ENCODE results near the gene ETF1.
"Not testable (repeated sequence)": the region's sequence is repeated elsewhere in the genome, so short reads cannot be mapped to it uniquely, and the experiment has no call there.

ETF1 gene

DNA sequence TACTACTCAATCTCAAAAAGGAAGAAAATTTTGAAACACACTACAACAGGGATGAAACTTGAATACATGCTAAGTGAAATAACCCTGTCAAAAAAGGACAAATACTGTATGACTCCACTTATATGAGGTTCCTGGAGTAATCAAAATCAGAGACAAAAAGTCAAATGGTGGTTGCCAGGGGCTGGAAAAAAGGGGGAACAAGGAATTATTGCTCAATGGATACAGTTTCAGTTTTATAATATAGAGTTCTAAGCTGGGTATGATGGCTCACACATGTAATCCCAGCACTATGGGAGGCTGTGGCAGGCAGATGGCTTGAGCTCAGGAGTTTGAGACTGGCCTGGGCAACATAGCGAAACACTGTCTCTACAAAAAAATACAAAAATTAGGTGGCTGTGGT is 29.0 kb downstream of the ETF1 start:
- Histone ChIP-seq H3K9ac (ENCODE audit: low read depth, low read length, poor library complexity, severe bottlenecking) (no peak overlapping the region), H2AFZ (ENCODE audit: low read length) (no peak overlapping the region), H3K4me2 (ENCODE audit: low read depth, low read length, poor library complexity, severe bottlenecking) (no peak overlapping the region), H4K20me1 (ENCODE audit: insufficient read depth, low read length, poor library complexity, severe bottlenecking) (peaks cover 4% of the 10 kb centered on the region), H3K9me3 (ENCODE audit: insufficient read depth, low read depth, low read length) (no peaks in the 10 kb centered on the region), H3K79me2 (ENCODE audit: insufficient read depth, low read length) (peaks cover 7% of the 10 kb centered on the region; the same call in 1 of the 2 replicates), H3F3A (ENCODE audit: low read depth) (no peaks in the 10 kb centered on the region), H3K4me1 (ENCODE audit: insufficient read depth, low read length, poor library complexity, severe bottlenecking) (no peaks in the 10 kb centered on the region), H3K27me3 (ENCODE audit: insufficient read depth, low read length, poor library complexity, severe bottlenecking) (no peaks in the 10 kb centered on the region), H3K36me3 (ENCODE audit: insufficient read depth, low read length) (peaks cover 97% of the 10 kb centered on the region), H3K4me3 (ENCODE audit: low read length, poor library complexity, severe bottlenecking) (no peak overlapping the region), H3K9me2 (replicated peaks; ENCODE audit: low read depth, low read length) (no peaks in the 10 kb centered on the region)
- TF ChIP-seq, protein P1, sequence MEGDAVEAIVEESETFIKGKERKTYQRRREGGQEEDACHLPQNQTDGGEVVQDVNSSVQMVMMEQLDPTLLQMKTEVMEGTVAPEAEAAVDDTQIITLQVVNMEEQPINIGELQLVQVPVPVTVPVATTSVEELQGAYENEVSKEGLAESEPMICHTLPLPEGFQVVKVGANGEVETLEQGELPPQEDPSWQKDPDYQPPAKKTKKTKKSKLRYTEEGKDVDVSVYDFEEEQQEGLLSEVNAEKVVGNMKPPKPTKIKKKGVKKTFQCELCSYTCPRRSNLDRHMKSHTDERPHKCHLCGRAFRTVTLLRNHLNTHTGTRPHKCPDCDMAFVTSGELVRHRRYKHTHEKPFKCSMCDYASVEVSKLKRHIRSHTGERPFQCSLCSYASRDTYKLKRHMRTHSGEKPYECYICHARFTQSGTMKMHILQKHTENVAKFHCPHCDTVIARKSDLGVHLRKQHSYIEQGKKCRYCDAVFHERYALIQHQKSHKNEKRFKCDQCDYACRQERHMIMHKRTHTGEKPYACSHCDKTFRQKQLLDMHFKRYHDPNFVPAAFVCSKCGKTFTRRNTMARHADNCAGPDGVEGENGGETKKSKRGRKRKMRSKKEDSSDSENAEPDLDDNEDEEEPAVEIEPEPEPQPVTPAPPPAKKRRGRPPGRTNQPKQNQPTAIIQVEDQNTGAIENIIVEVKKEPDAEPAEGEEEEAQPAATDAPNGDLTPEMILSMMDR (conservative IDR thresholded peaks at IDR 0.05; ENCODE audit: low read length) = no peak
- TF ChIP-seq EZH2phosphoT487 (IDR thresholded peaks at IDR 0.05; ENCODE audit: borderline replicate concordance) = no peak

DNA sequence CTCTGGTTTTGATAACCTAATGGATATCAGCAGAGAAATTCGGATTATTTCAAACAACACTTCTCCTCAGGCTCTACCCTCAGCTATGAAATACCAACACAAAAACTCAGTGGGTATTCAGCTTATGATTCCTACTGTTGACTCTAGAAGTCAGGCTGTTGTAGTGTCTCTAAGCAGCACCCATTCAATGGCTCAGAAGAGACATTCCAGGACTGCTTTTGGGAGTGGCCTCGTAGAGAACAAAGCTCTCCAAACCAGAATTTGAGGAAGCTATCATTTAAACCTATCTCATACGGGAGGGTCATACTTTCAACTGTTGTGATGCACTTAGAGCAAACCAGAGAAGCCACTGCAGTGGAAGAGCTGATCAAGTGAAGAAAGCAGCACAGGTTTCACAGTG is 34.1 kb downstream of the ETF1 start:
- H4K20me1 ChIP-seq (ENCODE audit: insufficient read depth, low read length, poor library complexity, severe bottlenecking) = no peaks in the 10 kb centered on the region
- no peaks in the 10 kb centered on the region for H3K27me3 ChIP-seq (ENCODE audit: insufficient read depth, low read length, poor library complexity, severe bottlenecking)
- peaks cover 74% of the 10 kb centered on the region; the same call in 1 of the 2 replicates for H3K36me3 ChIP-seq (ENCODE audit: insufficient read depth, low read length)
- no peak overlapping the region for H3K4me2 ChIP-seq (ENCODE audit: low read depth, low read length, poor library complexity, severe bottlenecking)
- H3K9me2 ChIP-seq (replicated peaks; ENCODE audit: low read depth, low read length) = no peaks in the 10 kb centered on the region
- H3K4me3 ChIP-seq (ENCODE audit: low read length, poor library complexity, severe bottlenecking) = no peak overlapping the region
- no peaks in the 10 kb centered on the region for H3K9me3 ChIP-seq (ENCODE audit: insufficient read depth, low read depth, low read length)
- H2AFZ ChIP-seq (ENCODE audit: low read length) = no peak overlapping the region
- H3K4me1 ChIP-seq (ENCODE audit: insufficient read depth, low read length, poor library complexity, severe bottlenecking) = no peaks in the 10 kb centered on the region
- no peak for TF ChIP-seq EZH2phosphoT487 (IDR thresholded peaks at IDR 0.05; ENCODE audit: borderline replicate concordance)
- TF ChIP-seq, protein P1 (conservative IDR thresholded peaks at IDR 0.05; ENCODE audit: low read length) = no peak
- no peaks in the 10 kb centered on the region for H3K79me2 ChIP-seq (ENCODE audit: insufficient read depth, low read length)
- no peaks in the 10 kb centered on the region for H3F3A ChIP-seq (ENCODE audit: low read depth)
- no peak overlapping the region for H3K9ac ChIP-seq (ENCODE audit: low read depth, low read length, poor library complexity, severe bottlenecking)

DNA sequence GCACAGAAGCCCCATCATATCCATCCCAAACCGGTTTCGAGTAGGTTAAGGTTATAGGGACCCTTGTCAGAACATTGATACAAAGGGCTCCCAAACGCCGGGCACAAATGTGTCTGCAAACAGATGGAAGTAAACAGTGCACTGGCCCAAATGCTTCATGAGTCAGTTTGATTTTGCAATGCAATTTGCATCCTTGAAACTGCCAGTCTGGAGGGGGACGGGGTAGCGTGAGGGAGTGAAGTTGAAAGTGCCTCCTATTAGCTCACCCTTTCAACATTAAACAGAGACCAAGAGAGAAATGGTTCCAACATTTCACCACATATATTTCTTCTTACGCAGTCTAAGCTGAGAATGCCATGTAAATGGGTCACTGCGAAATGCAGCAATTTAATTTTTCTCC is 35.6 kb downstream of the ETF1 start:
- H3K4me1 ChIP-seq (ENCODE audit: insufficient read depth, low read length, poor library complexity, severe bottlenecking); H3K4me2 ChIP-seq (ENCODE audit: low read depth, low read length, poor library complexity, severe bottlenecking); H3K9ac ChIP-seq (ENCODE audit: low read depth, low read length, poor library complexity, severe bottlenecking); H3F3A ChIP-seq (ENCODE audit: low read depth); H4K20me1 ChIP-seq (ENCODE audit: insufficient read depth, low read length, poor library complexity, severe bottlenecking); H2AFZ ChIP-seq (ENCODE audit: low read length); H3K9me3 ChIP-seq (ENCODE audit: insufficient read depth, low read depth, low read length); H3K27me3 ChIP-seq (ENCODE audit: insufficient read depth, low read length, poor library complexity, severe bottlenecking); H3K79me2 ChIP-seq (ENCODE audit: insufficient read depth, low read length); H3K4me3 ChIP-seq (ENCODE audit: low read length, poor library complexity, severe bottlenecking); H3K9me2 ChIP-seq (replicated peaks; ENCODE audit: low read depth, low read length): not testable (repeated sequence)
- peaks cover 59% of the 10 kb centered on the region; the same call in 1 of the 2 replicates for H3K36me3 ChIP-seq (ENCODE audit: insufficient read depth, low read length)
